ENCODE data around the gene COL20A1.
A peak's percentile ranks its signal among the peaks of the same experiment; 100 is the strongest.
"Not testable (repeated sequence)": the region's sequence is repeated elsewhere in the genome, so short reads cannot be mapped to it uniquely, and the experiment has no call there.

COL20A1 gene

GRCh38 chr20:63291811-63292210 is 1.2 kb upstream of the COL20A1 start:
- no peak for DNase-seq

GRCh38 chr20:63292292-63292701 is 689 bp upstream of the COL20A1 start:
- no peak for DNase-seq

GRCh38 chr20:63293456-63293855 is 470 bp downstream of the COL20A1 start:
- DNase-seq = no peak

DNA sequence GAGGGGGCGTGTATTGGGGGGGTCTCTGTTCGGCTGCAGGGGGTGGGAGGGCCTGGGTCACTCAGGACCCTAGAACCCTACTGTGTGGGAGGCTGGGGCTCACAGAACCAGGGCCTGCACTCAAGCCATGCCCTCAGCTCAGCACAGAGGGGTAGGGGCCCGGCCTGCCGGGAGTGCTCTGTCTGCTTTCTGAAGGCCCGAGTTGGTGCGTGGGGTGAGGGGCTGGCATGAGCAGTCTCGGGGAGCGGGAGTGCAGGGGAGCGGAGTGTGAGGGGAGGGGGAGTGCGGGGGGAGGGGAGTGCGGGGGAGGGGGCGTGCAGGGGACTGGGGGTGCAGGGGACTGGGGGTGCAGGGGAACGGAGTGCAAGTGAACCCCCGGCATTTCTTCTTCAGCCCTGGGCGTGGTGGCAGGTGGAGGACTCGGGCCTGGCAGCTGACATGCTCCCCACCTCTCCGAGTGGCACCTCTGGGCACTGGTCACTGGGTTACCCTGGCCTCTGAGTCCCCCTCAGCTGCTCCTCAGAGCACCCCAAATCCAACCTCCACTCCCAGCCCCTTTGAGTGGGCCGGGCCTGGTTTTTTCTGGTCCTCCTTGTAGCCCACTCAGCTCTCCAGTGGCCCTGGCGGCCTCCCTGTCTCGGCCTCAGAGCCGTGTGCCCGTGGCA is 1.0 kb downstream of the COL20A1 start:
- no peak for DNase-seq

DNA sequence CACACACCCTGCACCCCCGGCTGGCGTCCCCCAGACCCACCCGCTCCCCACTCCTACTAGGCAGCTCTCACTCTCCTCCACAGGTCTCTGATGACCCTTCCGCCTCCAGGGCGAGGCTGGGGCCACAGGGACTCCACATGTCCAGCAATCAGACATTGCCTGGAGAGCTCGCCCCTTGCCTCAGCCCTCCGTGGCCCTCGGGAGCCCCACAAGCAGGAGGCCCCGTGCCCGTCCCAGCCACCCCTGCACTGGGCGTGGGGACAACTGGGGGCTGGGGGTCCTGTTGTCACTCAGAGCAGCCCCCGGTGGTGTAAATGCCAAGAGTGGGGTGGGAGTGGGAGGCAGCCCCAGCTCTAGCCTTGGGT is 1.5 kb downstream of the COL20A1 start:
- no peak for DNase-seq

DNA sequence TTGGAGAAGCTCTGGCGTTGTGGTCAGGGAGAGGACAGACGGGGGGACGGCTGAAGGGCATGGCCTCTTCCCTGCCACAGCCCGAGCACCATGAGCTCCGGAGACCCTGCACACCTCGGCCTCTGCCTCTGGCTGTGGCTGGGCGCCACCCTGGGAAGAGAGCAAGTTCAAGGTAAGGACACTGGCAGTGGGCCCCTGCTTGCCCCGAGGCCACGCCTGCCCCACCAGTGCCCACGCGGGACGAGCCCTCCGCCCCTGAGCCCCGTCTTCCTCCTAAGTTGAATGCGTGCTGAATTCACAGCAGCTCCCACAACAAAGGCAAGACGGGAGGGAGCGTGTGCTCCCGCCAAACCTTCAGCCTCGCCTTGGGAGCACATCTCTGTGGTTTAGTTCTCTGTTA is 2.0 kb downstream of the COL20A1 start:
- DNase-seq = no peak

DNA sequence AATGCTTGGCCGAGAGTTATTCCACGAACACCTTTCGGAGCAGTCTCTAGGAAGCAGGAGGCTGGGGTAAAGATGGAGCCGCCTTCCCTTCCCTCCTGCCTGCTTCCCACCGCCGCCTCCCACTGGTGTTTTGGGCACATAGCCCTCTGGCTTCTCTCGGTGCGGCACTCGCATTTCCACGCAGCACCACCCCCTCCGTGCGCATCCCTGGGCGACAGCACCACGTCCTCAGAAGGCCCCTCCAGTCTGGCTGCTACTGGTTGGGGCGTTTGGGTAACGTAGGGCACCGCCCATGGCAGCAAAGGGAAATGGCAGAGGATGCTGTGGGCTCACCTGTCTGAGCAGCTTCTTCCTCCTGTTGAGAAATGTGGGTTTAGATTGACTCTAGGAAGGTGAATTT is 2.4 kb downstream of the COL20A1 start:
- DNase-seq = no peak

DNA sequence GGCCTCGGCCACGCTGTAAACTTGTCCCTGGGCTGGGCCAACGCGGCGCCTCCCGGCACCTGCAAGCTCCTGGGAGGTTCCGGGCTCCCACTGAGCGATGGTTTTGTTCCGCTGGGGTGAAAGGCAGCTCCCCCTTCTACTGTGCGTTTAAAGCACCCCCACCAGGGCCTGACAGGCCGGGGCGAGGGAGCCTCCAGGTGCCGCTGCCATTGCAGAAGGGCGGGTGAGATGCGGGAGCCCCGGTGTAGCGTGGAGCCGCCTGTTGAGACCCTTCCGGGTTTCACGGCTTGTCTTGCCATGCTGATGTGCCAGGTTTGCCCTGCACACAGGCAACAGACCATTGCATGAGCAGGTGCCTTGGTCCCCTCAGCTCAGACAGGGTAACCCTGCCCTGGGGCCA is 2.9 kb downstream of the COL20A1 start:
- DNase-seq = no peak

GRCh38 chr20:63296531-63297299 is 3.7 kb downstream of the COL20A1 start:
- DNase-seq = no peak

GRCh38 chr20:63297371-63297781 is 4.4 kb downstream of the COL20A1 start:
- DNase-seq = no peak

DNA sequence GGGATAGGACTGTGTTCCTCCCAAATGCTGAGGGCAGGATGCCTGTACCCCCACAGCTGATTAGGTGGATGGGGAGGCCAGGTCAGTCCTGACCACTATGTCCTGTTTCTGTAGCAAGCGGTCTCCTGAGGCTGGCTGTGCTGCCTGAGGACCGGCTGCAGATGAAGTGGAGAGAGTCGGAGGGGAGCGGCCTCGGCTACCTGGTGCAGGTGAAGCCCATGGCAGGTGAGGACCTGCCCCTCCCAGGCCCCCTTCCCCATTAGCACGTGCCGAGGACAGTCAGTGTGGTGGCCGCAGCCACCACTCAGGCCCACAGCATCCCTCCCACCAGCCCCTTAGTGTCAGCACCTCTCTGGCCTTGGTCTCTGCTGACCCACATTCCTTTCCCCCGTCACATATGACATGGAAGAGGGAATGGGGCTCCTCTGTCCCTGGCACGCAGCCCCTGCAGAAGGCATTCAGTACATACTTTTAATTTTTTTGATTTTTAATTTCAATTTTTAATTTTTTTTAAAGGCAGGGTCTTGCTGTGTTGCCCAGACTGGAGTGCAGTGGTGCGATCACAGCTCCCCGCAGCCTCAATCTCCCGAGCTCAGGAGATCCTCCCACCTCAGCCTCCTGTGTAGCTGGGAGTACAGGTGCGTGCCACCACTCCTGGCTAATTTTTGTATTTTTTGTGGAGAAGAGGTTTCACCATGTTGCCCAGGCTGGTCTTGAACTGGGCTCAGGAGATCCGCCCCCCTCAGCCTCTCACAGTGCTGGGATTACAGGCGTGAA is 5.0 kb downstream of the COL20A1 start:
- DNase-seq = no peak

- no peak for DNase-seq
Measured at GRCh38 chr20:63298731-63299312, 5.8 kb downstream of the COL20A1 start.

DNA sequence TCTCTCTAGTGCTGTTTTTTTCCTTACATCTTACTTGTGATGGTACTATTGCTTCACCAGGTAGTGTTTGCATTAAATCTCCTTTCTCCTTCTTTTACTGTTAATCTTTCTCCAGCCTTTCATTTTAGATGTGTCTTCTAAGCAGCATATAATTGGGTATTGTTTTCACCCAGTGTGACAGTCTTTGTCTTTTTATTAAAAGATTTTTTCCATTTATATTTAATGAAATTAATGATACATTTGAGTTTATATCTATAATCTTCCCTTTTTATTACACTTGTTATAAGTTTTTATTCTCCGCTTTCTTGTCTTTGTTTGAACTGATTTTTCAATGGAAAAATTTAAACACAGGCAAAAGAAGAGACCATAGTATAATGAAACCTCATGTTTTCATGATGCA is 8.7 kb downstream of the COL20A1 start:
- no peak for DNase-seq

DNA sequence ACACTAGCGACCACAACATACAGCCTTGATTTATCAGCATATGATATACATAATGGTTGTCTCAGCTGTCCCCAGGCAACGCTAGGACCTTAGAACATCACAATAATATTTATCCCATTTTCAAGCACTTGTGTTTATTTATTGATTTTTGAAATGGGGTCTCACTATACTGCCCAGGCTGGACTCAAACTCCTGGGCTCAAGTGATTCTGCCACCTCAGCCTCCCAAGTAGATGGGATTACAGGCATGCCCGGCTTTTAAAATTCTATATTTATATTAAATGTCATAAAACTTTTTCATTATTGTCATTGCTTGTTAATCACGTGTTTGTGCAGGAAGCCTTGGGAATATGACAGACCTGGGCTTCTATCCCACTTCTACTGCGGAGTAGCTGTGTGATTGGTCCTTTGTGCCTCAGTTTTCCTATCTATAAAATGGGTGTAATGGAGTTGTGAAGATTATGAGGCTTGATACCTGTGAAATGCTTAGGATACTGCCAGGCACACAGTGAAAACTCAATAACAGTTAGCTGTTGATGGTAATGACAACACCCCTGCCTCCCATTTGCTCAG is 10.2 kb downstream of the COL20A1 start:
- no peak for DNase-seq

DNA sequence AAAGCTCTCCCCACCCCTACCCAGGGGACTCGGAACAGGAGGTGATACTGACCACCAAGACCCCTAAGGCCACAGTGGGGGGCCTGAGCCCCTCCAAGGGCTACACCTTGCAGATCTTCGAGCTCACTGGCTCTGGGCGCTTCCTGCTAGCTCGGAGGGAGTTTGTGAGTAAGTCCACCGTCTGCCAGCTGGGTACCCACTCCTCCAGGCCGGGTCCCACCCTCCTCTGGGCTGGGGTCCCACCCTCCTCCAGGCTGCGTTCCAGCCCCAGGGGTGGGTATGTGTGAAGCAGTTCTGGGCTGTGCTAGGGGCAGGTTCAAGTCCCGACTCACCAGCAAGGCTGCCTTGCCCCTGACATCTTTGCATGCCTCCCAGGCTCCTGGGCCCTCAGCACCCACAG is 12.4 kb downstream of the COL20A1 start:
- DNase-seq = no peak

DNA sequence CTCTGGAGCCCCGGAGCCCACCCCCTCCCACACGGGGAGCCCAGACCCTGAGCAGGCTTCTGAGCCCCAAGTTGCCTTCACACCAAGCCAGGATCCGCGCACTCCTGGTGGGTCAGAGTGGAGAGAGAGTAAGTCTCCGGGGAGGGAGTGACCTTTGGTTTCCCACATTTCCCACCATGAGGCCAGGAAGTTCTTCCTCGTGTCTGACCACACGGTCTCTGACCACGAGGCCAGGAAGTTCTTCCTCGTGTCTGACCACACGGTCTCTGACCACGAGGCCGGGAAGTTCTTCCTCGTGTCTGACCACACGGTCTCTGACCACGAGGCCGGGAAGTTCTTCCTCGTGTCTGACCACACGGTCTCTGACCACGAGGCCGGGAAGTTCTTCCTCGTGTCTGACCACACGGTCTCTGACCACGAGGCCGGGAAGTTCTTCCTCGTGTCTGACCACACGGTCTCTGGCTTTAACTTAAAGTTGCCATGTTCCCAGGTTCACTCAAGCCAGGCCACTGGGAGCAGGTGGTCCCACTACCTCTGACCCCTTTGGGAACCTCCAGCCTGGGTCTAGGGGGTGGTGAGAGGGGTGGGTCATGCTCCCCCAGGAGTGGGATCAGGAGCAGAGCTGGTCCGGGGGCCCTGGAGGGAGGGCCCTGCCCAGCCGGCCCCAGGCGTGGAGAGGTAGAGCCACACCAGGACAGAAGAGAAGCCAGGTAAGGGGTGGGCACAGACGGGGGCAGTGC is 13.1 kb downstream of the COL20A1 start:
- DNase-seq = not testable (repeated sequence)

- no peak for DNase-seq
Measured at GRCh38 chr20:63306673-63307537, 13.9 kb downstream of the COL20A1 start.

- DNase-seq = peak; percentile 12
Measured at GRCh38 chr20:63307538-63308217, 14.7 kb downstream of the COL20A1 start.

DNA sequence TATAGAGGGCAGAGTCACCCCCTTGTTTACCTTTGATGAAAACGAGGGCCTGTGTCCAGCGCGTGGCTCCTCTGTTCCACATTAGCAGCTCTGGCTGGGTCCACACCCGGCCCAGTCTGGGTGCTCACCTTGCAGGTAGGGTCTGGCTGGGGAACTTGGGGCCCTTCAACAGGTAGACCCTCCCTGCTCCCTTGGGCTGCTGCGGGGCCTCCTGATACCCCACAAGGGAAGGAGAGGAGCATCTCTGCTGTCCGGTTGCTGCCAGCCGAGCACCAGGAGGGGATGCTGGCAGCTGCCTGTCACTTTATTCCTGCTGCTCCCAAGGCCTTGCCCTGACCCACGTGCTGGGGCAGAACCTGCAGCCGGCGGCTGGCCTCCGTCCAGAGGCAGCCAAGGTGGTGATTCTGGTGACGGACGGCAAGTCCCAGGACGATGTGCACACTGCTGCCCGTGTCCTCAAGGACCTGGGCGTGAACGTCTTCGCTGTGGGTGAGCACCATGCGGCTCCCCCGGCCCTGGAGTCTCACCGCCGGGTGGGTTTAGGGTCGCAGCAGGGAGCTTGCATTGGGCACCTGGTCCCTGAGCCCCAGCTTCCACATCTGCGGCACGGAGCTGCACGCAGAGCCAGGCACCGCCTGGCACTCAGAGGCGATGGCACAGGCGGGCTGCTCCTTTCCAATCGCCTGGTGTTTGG is 15.4 kb downstream of the COL20A1 start:
- no peak for DNase-seq
